ENCODE data around the gene MAP2K6. TPM values are rescaled to one million over a fixed set of nuclear protein-coding genes. Genes with fewer than 3 reads are reported as not detected.

Gene MAP2K6
- total RNA-seq, 1 experiment from 2014 or later = 43.0 TPM

DNA sequence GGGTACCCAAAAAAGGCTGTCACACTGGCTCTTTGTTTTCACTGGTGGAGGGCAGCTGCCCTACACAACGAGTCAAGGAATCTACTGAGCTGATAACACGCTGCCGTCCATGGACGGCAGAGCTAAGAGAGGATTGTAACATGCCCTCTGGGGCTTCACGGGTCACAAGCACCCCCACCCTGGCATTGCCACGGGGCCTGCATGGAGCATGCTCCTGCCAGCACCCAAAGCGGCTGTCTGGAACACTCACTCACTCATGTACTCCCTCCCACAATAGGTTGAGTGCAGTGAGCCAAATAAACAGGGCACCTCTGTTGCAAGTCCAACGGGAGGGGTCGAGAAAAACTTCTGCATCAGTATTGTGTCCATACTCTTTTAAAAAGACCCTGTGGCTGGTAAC, 181.6 kb downstream of the MAP2K6 start:
- no peak overlapping the region for H3K4me3 Mint-ChIP-seq
- no peaks in the 10 kb centered on the region for H3K9me3 Mint-ChIP-seq
- no peaks in the 10 kb centered on the region for H3K36me3 Mint-ChIP-seq
- no peak overlapping the region for H3K27ac Mint-ChIP-seq
- CTCF ChIA-PET = interaction anchor here (3.3 kb wide), 1 partner anchor 11 kb away, joined by 18 read pairs; no protein-coding TSS in a partner anchor
- no peak for DNase-seq (ENCODE audit: low spot score)
- POLR2A ChIA-PET = no interaction called here
- H3K4me1 Mint-ChIP-seq = no peaks in the 10 kb centered on the region
- TF ChIP-seq ETV6 (CRISPR knock-in tag; IDR thresholded peaks at IDR 0.05) = no peak
- no peak for TF ChIP-seq ZNF138 (CRISPR knock-in tag; conservative IDR thresholded peaks at IDR 0.05)
- TF ChIP-seq ELF4 (CRISPR knock-in tag; IDR thresholded peaks at IDR 0.05; ENCODE audit: low read depth) = no peak
- TF ChIP-seq, protein P1, sequence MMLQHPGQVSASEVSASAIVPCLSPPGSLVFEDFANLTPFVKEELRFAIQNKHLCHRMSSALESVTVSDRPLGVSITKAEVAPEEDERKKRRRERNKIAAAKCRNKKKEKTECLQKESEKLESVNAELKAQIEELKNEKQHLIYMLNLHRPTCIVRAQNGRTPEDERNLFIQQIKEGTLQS (CRISPR knock-in tag; conservative IDR thresholded peaks at IDR 0.05) = no peak
- TF ChIP-seq SOX15 (CRISPR knock-in tag; IDR thresholded peaks at IDR 0.05) = no peak
- TF ChIP-seq, protein P2, sequence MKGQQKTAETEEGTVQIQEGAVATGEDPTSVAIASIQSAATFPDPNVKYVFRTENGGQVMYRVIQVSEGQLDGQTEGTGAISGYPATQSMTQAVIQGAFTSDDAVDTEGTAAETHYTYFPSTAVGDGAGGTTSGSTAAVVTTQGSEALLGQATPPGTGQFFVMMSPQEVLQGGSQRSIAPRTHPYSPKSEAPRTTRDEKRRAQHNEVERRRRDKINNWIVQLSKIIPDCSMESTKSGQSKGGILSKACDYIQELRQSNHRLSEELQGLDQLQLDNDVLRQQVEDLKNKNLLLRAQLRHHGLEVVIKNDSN (CRISPR knock-in tag; IDR thresholded peaks at IDR 0.05) = no peak
- TF ChIP-seq NFE2L1 (CRISPR knock-in tag; IDR thresholded peaks at IDR 0.05) = no peak
- no peak for TF ChIP-seq IRF2 (CRISPR knock-in tag; IDR thresholded peaks at IDR 0.05; ENCODE audit: borderline replicate concordance, low read depth)
- no peak for TF ChIP-seq ZNF232 (CRISPR knock-in tag; IDR thresholded peaks at IDR 0.05)
- TF ChIP-seq SMAD3 (CRISPR knock-in tag; IDR thresholded peaks at IDR 0.05; ENCODE audit: borderline replicate concordance) = no peak
- TF ChIP-seq, protein P3, sequence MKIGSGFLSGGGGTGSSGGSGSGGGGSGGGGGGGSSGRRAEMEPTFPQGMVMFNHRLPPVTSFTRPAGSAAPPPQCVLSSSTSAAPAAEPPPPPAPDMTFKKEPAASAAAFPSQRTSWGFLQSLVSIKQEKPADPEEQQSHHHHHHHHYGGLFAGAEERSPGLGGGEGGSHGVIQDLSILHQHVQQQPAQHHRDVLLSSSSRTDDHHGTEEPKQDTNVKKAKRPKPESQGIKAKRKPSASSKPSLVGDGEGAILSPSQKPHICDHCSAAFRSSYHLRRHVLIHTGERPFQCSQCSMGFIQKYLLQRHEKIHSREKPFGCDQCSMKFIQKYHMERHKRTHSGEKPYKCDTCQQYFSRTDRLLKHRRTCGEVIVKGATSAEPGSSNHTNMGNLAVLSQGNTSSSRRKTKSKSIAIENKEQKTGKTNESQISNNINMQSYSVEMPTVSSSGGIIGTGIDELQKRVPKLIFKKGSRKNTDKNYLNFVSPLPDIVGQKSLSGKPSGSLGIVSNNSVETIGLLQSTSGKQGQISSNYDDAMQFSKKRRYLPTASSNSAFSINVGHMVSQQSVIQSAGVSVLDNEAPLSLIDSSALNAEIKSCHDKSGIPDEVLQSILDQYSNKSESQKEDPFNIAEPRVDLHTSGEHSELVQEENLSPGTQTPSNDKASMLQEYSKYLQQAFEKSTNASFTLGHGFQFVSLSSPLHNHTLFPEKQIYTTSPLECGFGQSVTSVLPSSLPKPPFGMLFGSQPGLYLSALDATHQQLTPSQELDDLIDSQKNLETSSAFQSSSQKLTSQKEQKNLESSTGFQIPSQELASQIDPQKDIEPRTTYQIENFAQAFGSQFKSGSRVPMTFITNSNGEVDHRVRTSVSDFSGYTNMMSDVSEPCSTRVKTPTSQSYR (CRISPR knock-in tag; IDR thresholded peaks at IDR 0.05) = no peak
- TF ChIP-seq ZNF416 (CRISPR knock-in tag; IDR thresholded peaks at IDR 0.05) = no peak
- TF ChIP-seq, protein P4, sequence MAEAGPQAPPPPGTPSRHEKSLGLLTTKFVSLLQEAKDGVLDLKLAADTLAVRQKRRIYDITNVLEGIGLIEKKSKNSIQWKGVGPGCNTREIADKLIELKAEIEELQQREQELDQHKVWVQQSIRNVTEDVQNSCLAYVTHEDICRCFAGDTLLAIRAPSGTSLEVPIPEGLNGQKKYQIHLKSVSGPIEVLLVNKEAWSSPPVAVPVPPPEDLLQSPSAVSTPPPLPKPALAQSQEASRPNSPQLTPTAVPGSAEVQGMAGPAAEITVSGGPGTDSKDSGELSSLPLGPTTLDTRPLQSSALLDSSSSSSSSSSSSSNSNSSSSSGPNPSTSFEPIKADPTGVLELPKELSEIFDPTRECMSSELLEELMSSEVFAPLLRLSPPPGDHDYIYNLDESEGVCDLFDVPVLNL (CRISPR knock-in tag; IDR thresholded peaks at IDR 0.05; ENCODE audit: borderline replicate concordance, low read depth) = no peak
- TF ChIP-seq, protein P5, sequence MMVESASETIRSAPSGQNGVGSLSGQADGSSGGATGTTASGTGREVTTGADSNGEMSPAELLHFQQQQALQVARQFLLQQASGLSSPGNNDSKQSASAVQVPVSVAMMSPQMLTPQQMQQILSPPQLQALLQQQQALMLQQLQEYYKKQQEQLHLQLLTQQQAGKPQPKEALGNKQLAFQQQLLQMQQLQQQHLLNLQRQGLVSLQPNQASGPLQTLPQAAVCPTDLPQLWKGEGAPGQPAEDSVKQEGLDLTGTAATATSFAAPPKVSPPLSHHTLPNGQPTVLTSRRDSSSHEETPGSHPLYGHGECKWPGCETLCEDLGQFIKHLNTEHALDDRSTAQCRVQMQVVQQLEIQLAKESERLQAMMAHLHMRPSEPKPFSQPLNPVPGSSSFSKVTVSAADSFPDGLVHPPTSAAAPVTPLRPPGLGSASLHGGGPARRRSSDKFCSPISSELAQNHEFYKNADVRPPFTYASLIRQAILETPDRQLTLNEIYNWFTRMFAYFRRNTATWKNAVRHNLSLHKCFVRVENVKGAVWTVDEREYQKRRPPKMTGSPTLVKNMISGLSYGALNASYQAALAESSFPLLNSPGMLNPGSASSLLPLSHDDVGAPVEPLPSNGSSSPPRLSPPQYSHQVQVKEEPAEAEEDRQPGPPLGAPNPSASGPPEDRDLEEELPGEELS (CRISPR knock-in tag; IDR thresholded peaks at IDR 0.05) = no peak
- H3K27me3 Mint-ChIP-seq (ENCODE audit: low read depth) = no peaks in the 10 kb centered on the region
- ATAC-seq = no peak

DNA sequence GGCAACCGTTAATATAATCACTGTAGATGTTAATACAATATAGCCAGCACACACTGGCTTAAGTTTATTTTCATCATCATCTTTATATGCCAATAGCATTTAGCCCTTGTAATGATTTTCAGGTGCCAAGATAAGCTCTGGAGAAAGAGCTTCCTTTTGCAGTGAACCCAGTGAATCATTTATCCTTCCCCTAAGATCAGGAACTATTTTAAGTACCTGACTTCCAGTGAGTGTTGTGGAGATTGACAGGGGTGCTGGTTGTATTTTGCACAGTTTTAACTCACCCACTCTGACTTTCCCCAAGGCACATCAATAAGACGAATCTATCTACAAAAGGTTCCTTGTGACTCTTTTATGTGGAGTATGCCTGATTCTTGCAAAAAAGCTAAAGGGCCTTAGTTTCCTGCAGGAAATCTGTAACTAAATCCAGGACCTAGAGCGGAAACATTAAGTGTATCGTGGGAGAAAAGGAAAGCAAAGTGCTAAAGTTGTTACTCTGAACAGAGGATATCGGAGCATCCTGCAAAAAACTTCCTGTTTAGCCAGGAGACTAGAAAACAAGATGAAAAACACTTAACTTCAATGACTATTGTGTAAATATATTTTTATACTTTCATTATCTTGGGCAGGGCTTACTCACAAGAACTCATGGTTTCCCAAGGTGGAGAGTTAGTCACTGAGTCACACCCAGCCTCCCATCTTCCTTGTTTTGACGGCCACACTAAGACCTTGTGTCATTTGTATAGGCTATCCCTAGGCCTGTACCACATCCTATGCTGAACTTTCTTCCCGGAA, 183.6 kb downstream of the MAP2K6 start:
- no peak for TF ChIP-seq MXD4 (CRISPR knock-in tag; IDR thresholded peaks at IDR 0.05; ENCODE audit: borderline replicate concordance)
- TF ChIP-seq, protein P6, sequence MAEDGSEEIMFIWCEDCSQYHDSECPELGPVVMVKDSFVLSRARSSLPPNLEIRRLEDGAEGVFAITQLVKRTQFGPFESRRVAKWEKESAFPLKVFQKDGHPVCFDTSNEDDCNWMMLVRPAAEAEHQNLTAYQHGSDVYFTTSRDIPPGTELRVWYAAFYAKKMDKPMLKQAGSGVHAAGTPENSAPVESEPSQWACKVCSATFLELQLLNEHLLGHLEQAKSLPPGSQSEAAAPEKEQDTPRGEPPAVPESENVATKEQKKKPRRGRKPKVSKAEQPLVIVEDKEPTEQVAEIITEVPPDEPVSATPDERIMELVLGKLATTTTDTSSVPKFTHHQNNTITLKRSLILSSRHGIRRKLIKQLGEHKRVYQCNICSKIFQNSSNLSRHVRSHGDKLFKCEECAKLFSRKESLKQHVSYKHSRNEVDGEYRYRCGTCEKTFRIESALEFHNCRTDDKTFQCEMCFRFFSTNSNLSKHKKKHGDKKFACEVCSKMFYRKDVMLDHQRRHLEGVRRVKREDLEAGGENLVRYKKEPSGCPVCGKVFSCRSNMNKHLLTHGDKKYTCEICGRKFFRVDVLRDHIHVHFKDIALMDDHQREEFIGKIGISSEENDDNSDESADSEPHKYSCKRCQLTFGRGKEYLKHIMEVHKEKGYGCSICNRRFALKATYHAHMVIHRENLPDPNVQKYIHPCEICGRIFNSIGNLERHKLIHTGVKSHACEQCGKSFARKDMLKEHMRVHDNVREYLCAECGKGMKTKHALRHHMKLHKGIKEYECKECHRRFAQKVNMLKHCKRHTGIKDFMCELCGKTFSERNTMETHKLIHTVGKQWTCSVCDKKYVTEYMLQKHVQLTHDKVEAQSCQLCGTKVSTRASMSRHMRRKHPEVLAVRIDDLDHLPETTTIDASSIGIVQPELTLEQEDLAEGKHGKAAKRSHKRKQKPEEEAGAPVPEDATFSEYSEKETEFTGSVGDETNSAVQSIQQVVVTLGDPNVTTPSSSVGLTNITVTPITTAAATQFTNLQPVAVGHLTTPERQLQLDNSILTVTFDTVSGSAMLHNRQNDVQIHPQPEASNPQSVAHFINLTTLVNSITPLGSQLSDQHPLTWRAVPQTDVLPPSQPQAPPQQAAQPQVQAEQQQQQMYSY (CRISPR knock-in tag; IDR thresholded peaks at IDR 0.05) = no peak
- TF ChIP-seq, protein P7, sequence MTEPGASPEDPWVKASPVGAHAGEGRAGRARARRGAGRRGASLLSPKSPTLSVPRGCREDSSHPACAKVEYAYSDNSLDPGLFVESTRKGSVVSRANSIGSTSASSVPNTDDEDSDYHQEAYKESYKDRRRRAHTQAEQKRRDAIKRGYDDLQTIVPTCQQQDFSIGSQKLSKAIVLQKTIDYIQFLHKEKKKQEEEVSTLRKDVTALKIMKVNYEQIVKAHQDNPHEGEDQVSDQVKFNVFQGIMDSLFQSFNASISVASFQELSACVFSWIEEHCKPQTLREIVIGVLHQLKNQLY (CRISPR knock-in tag; IDR thresholded peaks at IDR 0.05) = no peak
- DNase-seq (ENCODE audit: low spot score) (no peak), ATAC-seq (no peak)
- Mint-ChIP-seq H3K36me3 (no peaks in the 10 kb centered on the region), H3K27me3 (ENCODE audit: low read depth) (no peaks in the 10 kb centered on the region), H3K27ac (no peak overlapping the region), H3K4me1 (no peaks in the 10 kb centered on the region), H3K9me3 (no peaks in the 10 kb centered on the region), H3K4me3 (no peak overlapping the region)
- ChIA-PET CTCF (interaction anchor here (0.8 kb wide), 1 partner anchor 9 kb away, joined by 4 read pairs; no protein-coding TSS in a partner anchor), POLR2A (no interaction called here)
